GM21619 (cell line): Measurements from ENCODE around the gene CNTN5.
A peak's percentile ranks its signal among the peaks of the same experiment; 100 is the strongest.
"Not testable (repeated sequence)": the region's sequence is repeated elsewhere in the genome, so short reads cannot be mapped to it uniquely, and the experiment has no call there.

Source experiments
- ATAC-seq: cut with Tn5 transposase; IDR thresholded peaks from one replicate; pipeline ENCODE4 v1.9.1; 2021; ENCODE audit not compliant: unreplicated experiment

The CNTN5 gene

GRCh38 chr11:99020352-99021225 is at the start of gene CNTN5:
Gene CNTN5 (plus strand): TSS chr11:99020949.
- no peak for ATAC-seq

- no peak for ATAC-seq
Measured at GRCh38 chr11:98979205-98979604, 41.5 kb upstream of the CNTN5 start.

GRCh38 chr11:99015634-99016454 is 4.9 kb upstream of the CNTN5 start:
- peak; percentile 79 for ATAC-seq

- no peak for ATAC-seq
Measured at GRCh38 chr11:99019696-99020095, 1.1 kb upstream of the CNTN5 start.

- ATAC-seq, result no peak
Measured at GRCh38 chr11:99037057-99037456, 16.3 kb downstream of the CNTN5 start.

- no peak for ATAC-seq
Measured at GRCh38 chr11:99063331-99063730, 42.6 kb downstream of the CNTN5 start.

- no peak for ATAC-seq
Measured at GRCh38 chr11:99065121-99065520, 44.4 kb downstream of the CNTN5 start.

- ATAC-seq, result no peak
Measured at GRCh38 chr11:99066618-99067317, 46.0 kb downstream of the CNTN5 start.

- ATAC-seq, result peak; percentile 40
Measured at GRCh38 chr11:99068832-99069231, 48.1 kb downstream of the CNTN5 start.

GRCh38 chr11:99069856-99070444 is 49.2 kb downstream of the CNTN5 start:
- ATAC-seq, result peak; percentile 82

GRCh38 chr11:99079576-99079975 is 58.8 kb downstream of the CNTN5 start:
- ATAC-seq, result no peak

- no peak for ATAC-seq
Measured at GRCh38 chr11:99080154-99080553, 59.4 kb downstream of the CNTN5 start.

- ATAC-seq, result no peak
Measured at GRCh38 chr11:99098258-99098657, 77.5 kb downstream of the CNTN5 start.

GRCh38 chr11:99098751-99099150 is 78.0 kb downstream of the CNTN5 start:
- ATAC-seq, result peak; percentile 96

- ATAC-seq, result no peak
Measured at GRCh38 chr11:99117603-99118002, 96.9 kb downstream of the CNTN5 start.

- not testable (repeated sequence) for ATAC-seq
Measured at GRCh38 chr11:99133862-99134261, 113.1 kb downstream of the CNTN5 start.

- ATAC-seq, result no peak
Measured at GRCh38 chr11:99135508-99135907, 114.8 kb downstream of the CNTN5 start.

GRCh38 chr11:99142237-99142636 is 121.5 kb downstream of the CNTN5 start:
- ATAC-seq, result no peak

GRCh38 chr11:99148352-99148751 is 127.6 kb downstream of the CNTN5 start:
- no peak for ATAC-seq

- no peak for ATAC-seq
Measured at GRCh38 chr11:99154277-99154676, 133.5 kb downstream of the CNTN5 start.

GRCh38 chr11:99160447-99160846 is 139.7 kb downstream of the CNTN5 start:
- no peak for ATAC-seq
